DOHH2 (cell line): ENCODE results near the gene RALGAPA2.

Experiments
- EZH2phosphoT487 ChIP-seq: fragments of 200-600 bp; sonication (generic); IDR thresholded peaks from 2 replicates; pipeline ENCODE4 v1.6.1; 2017; ENCODE audit warnings: borderline replicate concordance, mild to moderate bottlenecking, antibody characterized with exemption, low read length, moderate library complexity, mixed read lengths
- TF ChIP-seq, protein P1 (sequence below): fragments of 200-600 bp; sonication (generic); IDR thresholded peaks from one replicate; pipeline ENCODE4 v1.5.1; 2014; ENCODE audit warnings: antibody characterized with exemption, mild to moderate bottlenecking, low read depth, low read length; ENCODE audit not compliant: poor library complexity, severe bottlenecking

DNA sequence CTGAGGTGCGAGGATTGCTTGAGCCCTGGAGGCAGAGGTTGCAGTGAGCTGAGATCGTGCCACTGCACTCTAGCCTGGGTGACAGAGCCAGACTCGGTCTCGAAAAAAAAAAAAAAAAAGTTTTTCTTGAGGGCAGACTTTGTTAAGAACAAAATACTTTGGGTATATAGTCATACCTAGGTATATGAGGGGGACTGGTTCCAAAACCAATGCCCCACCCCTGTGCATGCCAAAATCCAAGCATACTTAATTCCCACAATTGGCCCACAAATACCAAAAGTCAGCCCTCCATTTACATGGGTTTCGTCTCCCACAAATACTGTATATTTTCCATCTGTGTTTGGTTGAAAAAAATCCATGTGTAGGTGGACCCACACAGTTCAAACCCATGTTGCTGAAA is 224.6 kb downstream of the RALGAPA2 start:
- TF ChIP-seq, protein P1, sequence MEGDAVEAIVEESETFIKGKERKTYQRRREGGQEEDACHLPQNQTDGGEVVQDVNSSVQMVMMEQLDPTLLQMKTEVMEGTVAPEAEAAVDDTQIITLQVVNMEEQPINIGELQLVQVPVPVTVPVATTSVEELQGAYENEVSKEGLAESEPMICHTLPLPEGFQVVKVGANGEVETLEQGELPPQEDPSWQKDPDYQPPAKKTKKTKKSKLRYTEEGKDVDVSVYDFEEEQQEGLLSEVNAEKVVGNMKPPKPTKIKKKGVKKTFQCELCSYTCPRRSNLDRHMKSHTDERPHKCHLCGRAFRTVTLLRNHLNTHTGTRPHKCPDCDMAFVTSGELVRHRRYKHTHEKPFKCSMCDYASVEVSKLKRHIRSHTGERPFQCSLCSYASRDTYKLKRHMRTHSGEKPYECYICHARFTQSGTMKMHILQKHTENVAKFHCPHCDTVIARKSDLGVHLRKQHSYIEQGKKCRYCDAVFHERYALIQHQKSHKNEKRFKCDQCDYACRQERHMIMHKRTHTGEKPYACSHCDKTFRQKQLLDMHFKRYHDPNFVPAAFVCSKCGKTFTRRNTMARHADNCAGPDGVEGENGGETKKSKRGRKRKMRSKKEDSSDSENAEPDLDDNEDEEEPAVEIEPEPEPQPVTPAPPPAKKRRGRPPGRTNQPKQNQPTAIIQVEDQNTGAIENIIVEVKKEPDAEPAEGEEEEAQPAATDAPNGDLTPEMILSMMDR = no peak
- no peak for TF ChIP-seq EZH2phosphoT487
